ENCODE data around the gene STRN4. TPM values are rescaled to one million over a fixed set of nuclear protein-coding genes. Genes with fewer than 3 reads are reported as not detected.

The STRN4 gene
- total RNA-seq, 1 experiment from 2014 or later: 143 TPM

DNA sequence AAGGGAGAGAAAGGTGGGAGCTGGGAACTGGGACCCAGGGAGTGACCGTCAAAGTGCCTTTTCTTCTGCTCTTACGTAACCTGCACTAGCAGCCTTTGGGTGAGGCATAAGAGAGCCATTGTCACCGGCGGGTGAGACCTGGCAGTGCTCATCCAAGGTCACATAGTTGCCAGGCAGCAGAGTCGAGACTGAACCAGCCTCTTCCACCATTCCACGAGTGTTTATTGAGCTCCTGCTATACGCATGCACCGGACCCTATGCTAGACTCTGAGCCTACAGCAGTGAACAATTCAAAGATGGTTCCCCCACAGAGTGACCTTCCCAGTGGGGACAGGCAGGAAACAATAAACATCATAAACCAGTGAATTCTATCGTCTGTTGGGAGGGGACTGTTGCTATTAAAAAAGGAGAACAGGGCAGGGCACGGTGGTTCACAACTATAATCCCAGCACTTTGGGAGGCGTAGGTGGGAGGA is 18.6 kb upstream of the STRN4 start:
- Mint-ChIP-seq H3K27me3 (ENCODE audit: low read depth) (no peaks in the 10 kb centered on the region; the same call in 1 of the 2 replicates), H3K4me3 (no peak overlapping the region), H3K27ac (no peak overlapping the region; a peak in 1 of 7 replicates), H3K9me3 (no peaks in the 10 kb centered on the region; a peak in 1 of 5 replicates), H3K36me3 (ENCODE audit: insufficient read depth in 1 of 3, low read depth in 3 of 3) (no peaks in the 10 kb centered on the region), H3K4me1 (peaks cover 7 to 13% of the 10 kb centered on the region in 2 experiments; a peak in 3 of 4 replicates)
- Histone ChIP-seq H2BK5ac (ENCODE audit: insufficient read length, low read length) (no peak overlapping the region), H3K79me1 (ENCODE audit: insufficient read depth, low read depth, low read length, poor library complexity, severe bottlenecking) (no peaks in the 10 kb centered on the region), H2AFZ (ENCODE audit: low read length) (no peak overlapping the region), H3K4me2 (ENCODE audit: insufficient read depth, insufficient read length, low read length) (no peak overlapping the region), H3K4me1 (ENCODE audit: insufficient read depth, low read length) (no peaks in the 10 kb centered on the region), H3K27ac (ENCODE audit: insufficient read length, low read depth, low read length) (no peak overlapping the region), H2BK20ac (ENCODE audit: low read depth, low read length, poor library complexity, severe bottlenecking) (no peak overlapping the region), H3K79me2 (ENCODE audit: insufficient read depth, low read length) (no peaks in the 10 kb centered on the region), H3K9me3 (ENCODE audit: control insufficient read depth, low read depth, low read length) (no peaks in the 10 kb centered on the region), H3K23me2 (ENCODE audit: insufficient read length, low read depth, low read length, poor library complexity, severe bottlenecking) (no peaks in the 10 kb centered on the region), H3K56ac (ENCODE audit: insufficient read length, low read depth, low read length) (no peak overlapping the region), H4K91ac (ENCODE audit: insufficient read length, low read depth, low read length) (no peak overlapping the region), H3K9ac (ENCODE audit: extremely low read depth, insufficient read length, low read length) (no peak overlapping the region), H3K4ac (ENCODE audit: low read depth, low read length) (no peak overlapping the region), H3K14ac (ENCODE audit: insufficient read depth, low read length) (no peak overlapping the region), H3T11ph (ENCODE audit: low read length) (no peak overlapping the region), H2BK120ac (ENCODE audit: low read depth, low read length, poor library complexity, severe bottlenecking) (no peak overlapping the region), H2AK5ac (ENCODE audit: insufficient read length, low read length) (no peak overlapping the region), H4K5ac (ENCODE audit: insufficient read length, low read depth, low read length) (no peak overlapping the region), H2BK15ac (ENCODE audit: low read depth, low read length) (no peak overlapping the region), H4K8ac (replicated peaks; ENCODE audit: insufficient read length, low read depth, low read length) (no peak overlapping the region), H3K18ac (ENCODE audit: insufficient read length, low read depth, low read length) (no peak overlapping the region), H4K20me1 (ENCODE audit: control insufficient read depth, insufficient read depth, insufficient read length) (no peaks in the 10 kb centered on the region), H3K27me3 (ENCODE audit: insufficient read depth, low read length) (no peaks in the 10 kb centered on the region), H3K23ac (ENCODE audit: insufficient read length, low read depth, low read length) (no peak overlapping the region), H2BK12ac (ENCODE audit: insufficient read length, low read depth, low read length) (no peak overlapping the region)
- no CpG with 5 or more reads among the region's 11 CpGs for WGBS (ENCODE audit: extremely low coverage, insufficient read length, low lambda C conversion rate)
- no peak for DNase-seq
- TF ChIP-seq, protein P1, sequence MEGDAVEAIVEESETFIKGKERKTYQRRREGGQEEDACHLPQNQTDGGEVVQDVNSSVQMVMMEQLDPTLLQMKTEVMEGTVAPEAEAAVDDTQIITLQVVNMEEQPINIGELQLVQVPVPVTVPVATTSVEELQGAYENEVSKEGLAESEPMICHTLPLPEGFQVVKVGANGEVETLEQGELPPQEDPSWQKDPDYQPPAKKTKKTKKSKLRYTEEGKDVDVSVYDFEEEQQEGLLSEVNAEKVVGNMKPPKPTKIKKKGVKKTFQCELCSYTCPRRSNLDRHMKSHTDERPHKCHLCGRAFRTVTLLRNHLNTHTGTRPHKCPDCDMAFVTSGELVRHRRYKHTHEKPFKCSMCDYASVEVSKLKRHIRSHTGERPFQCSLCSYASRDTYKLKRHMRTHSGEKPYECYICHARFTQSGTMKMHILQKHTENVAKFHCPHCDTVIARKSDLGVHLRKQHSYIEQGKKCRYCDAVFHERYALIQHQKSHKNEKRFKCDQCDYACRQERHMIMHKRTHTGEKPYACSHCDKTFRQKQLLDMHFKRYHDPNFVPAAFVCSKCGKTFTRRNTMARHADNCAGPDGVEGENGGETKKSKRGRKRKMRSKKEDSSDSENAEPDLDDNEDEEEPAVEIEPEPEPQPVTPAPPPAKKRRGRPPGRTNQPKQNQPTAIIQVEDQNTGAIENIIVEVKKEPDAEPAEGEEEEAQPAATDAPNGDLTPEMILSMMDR (conservative IDR thresholded peaks at IDR 0.05): no peak
